Endodermal cell (in vitro differentiated cells): ENCODE measurements around the gene TEX101. TPM values are rescaled to one million over a fixed set of nuclear protein-coding genes. Genes with fewer than 3 reads are reported as not detected.
"Not testable (repeated sequence)": the region's sequence is repeated elsewhere in the genome, so short reads cannot be mapped to it uniquely, and the experiment has no call there.

Experiments used
- DNase-seq: peaks from one replicate; pipeline ENCODE4 v3.0.0-alpha.2; 2017
- H3K27ac ChIP-seq: 2 replicates; pipeline ENCODE4 v1.5.1; 2013; ENCODE audit warnings: mild to moderate bottlenecking, low read depth, low read length, moderate library complexity
- H3K27me3 ChIP-seq: 2 replicates; pipeline ENCODE4 v1.6.1; 2013; ENCODE audit warnings: mild to moderate bottlenecking, low read length, moderate library complexity; ENCODE audit not compliant: insufficient read depth, control insufficient read depth, poor library complexity, severe bottlenecking
- H3K36me3 ChIP-seq: 2 replicates; pipeline ENCODE4 v1.7.0; 2013; ENCODE audit warnings: mild to moderate bottlenecking, low read length, moderate library complexity; ENCODE audit not compliant: control insufficient read depth, insufficient read depth
- H3K4me1 ChIP-seq: one replicate; pipeline ENCODE4 v1.7.0; 2013; ENCODE audit warnings: low read length; ENCODE audit not compliant: control insufficient read depth, insufficient read depth
- H3K4me3 ChIP-seq: 2 replicates; pipeline ENCODE4 v1.5.1; 2013; ENCODE audit warnings: mild to moderate bottlenecking, low read length, moderate library complexity
- H3K9ac ChIP-seq: 2 replicates; pipeline ENCODE4 v1.6.1; 2013; ENCODE audit warnings: mild to moderate bottlenecking, low read length, moderate library complexity; ENCODE audit not compliant: poor library complexity, severe bottlenecking; ENCODE audit errors: extremely low read depth
- H3K9me3 ChIP-seq: 2 replicates; pipeline ENCODE4 v1.6.1; 2013; ENCODE audit warnings: mild to moderate bottlenecking, low read length, moderate library complexity; ENCODE audit not compliant: control insufficient read depth
- H3K27ac Mint-ChIP-seq: 2 replicates; pipeline ENCODE4 v1.8.0; 2020; ENCODE audit warnings: mixed read lengths
- H3K27me3 Mint-ChIP-seq: 2 replicates; pipeline ENCODE4 v1.8.0; 2021; ENCODE audit warnings: mild to moderate bottlenecking, mixed read lengths; ENCODE audit not compliant: insufficient read depth
- H3K36me3 Mint-ChIP-seq: 2 replicates; pipeline ENCODE4 v1.8.0; 2020; ENCODE audit warnings: low read depth, mixed read lengths
- H3K4me1 Mint-ChIP-seq: 2 replicates; pipeline ENCODE4 v1.8.0; 2020; ENCODE audit warnings: mixed read lengths
- H3K4me3 Mint-ChIP-seq: 2 replicates; pipeline ENCODE4 v1.8.0; 2020; ENCODE audit warnings: mild to moderate bottlenecking, moderate library complexity, mixed read lengths
- H3K9me3 Mint-ChIP-seq: 2 replicates; pipeline ENCODE4 v1.8.0; 2020; ENCODE audit warnings: mild to moderate bottlenecking, mixed read lengths
- CTCF ChIP-seq: fragments of 200-600 bp; sonication (generic); conservative IDR thresholded peaks from 2 replicates; pipeline ENCODE4 v1.5.0; 2021; ENCODE audit warnings: antibody characterized with exemption, mild to moderate bottlenecking
- WGBS, 2 experiments: methylation state at CpG; one replicate each; pipeline versions ENCODE4 v1.1.5 to v1.1.7; 2013; ENCODE audit warnings: missing lambda C conversion rate in 2 of 2, mixed read lengths in 1 of 2; ENCODE audit not compliant: insufficient coverage in 1 of 2, insufficient read length in 1 of 2; 5-methylcytosine and 5-hydroxymethylcytosine counted together
- long read RNA-seq, 4 experiments: library from polyadenylated mRNA in 2 of 4; library from RNA in 1 of 4; library from capped mRNA in 1 of 4; stranded (forward) in 3 of 4; unstranded in 1 of 4; transcript quantifications; one replicate each; pipeline ENCODE4 v2.0.0, GENCODE V29; 2020 to 2021; ENCODE audit warnings: inconsistent platforms in 1 of 4
- polyA plus RNA-seq, 2 experiments: library from polyadenylated mRNA; stranded (reverse); fragments of 50-300 nt; gene quantifications; one replicate each; pipeline ENCODE4 v1.2.3, GENCODE V29; 2013
- total RNA-seq, 2 donors: library from RNA; stranded (reverse); fragmentation: NEBNext Ultra II Directional in 1 of 2; extraction: Animal tissue kit (Norgen Biotek cat#: 25700) in 1 of 2; gene quantifications; 2 replicates in 1 of 2; 3 replicates in 1 of 2; pipeline ENCODE4 v1.2.1, GENCODE V29; 2021

TEX101 gene
- under 1 TPM in 1 of 2 donors, not detected in 1; 0.59 TPM for total RNA-seq
- polyA plus RNA-seq (2013, experiment 1 of 2): not detected
- polyA plus RNA-seq (2013, experiment 2 of 2): not detected
- long read RNA-seq, experiment 1: 0 reads
- long read RNA-seq, experiment 2: 0 reads
- long read RNA-seq, experiment 3, partial matches to known transcripts: 1 of 2 reads
- long read RNA-seq, experiment 3, other reads (novel, unspliced or antisense): 1 of 2 reads
- long read RNA-seq, experiment 4: 0 reads

GRCh38 chr19:43414554-43414953 is at the start of gene TEX101:
Gene TEX101, plus strand, starts transcription at chr19:43414890. Its CDS starts 1,030 bp downstream, at chr19:43415920.
- Histone ChIP-seq H3K4me1 (no peaks in the 10 kb centered on the region), H3K9ac (no peak within 1 kb of the TSS), H3K27me3 (no peaks in the 10 kb centered on the region), H3K36me3 (no peaks in the 10 kb centered on the region), H3K4me3 (no peak within 1 kb of the TSS), H3K9me3 (peaks cover 22% of the 10 kb centered on the region), H3K27ac (no peak within 1 kb of the TSS)
- peaks cover 2% of the 10 kb centered on the region for H3K36me3 Mint-ChIP-seq
- no peak for TF ChIP-seq CTCF
- 94 to 95% methylated on average over 21 of the region's 21 CpGs for WGBS, 2 experiments
- peaks cover under 1% of the 10 kb centered on the region for H3K27me3 Mint-ChIP-seq
- no peak within 1 kb of the TSS for H3K27ac Mint-ChIP-seq
- no peak for DNase-seq
- no peaks in the 10 kb centered on the region for H3K4me1 Mint-ChIP-seq
- H3K4me3 Mint-ChIP-seq: no peak within 1 kb of the TSS
- peaks cover 52% of the 10 kb centered on the region for H3K9me3 Mint-ChIP-seq

- not testable (repeated sequence) for DNase-seq, H3K4me1 ChIP-seq, H3K4me1 Mint-ChIP-seq, H3K36me3 Mint-ChIP-seq, H3K27me3 Mint-ChIP-seq, H3K9me3 ChIP-seq, H3K4me3 Mint-ChIP-seq, H3K4me3 ChIP-seq, H3K27ac ChIP-seq, H3K36me3 ChIP-seq, H3K9ac ChIP-seq, H3K27ac Mint-ChIP-seq, H3K27me3 ChIP-seq
- WGBS, 2 experiments: 89 to 95% methylated on average over 5 of the region's 9 CpGs
- H3K9me3 Mint-ChIP-seq: peaks cover 31% of the 10 kb centered on the region
Measured at GRCh38 chr19:43365677-43366076, 49.0 kb upstream of the TEX101 start.

- no peak overlapping the region for H3K4me3 Mint-ChIP-seq
- TF ChIP-seq CTCF: no peak
- H3K4me1 Mint-ChIP-seq: no peaks in the 10 kb centered on the region
- no peaks in the 10 kb centered on the region for H3K4me1 ChIP-seq
- H3K36me3 Mint-ChIP-seq: no peaks in the 10 kb centered on the region
- peaks cover 4% of the 10 kb centered on the region for H3K27me3 Mint-ChIP-seq
- no peak overlapping the region for H3K9ac ChIP-seq
- 80 to 88% methylated on average over 2 of the region's 2 CpGs for WGBS, 2 experiments
- H3K27ac Mint-ChIP-seq: no peak overlapping the region
- H3K27ac ChIP-seq: no peak overlapping the region
- H3K27me3 ChIP-seq: no peaks in the 10 kb centered on the region
- no peak for DNase-seq
- H3K36me3 ChIP-seq: no peaks in the 10 kb centered on the region
- H3K4me3 ChIP-seq: no peak overlapping the region
- H3K9me3 Mint-ChIP-seq: peaks cover 35% of the 10 kb centered on the region
- H3K9me3 ChIP-seq: no peaks in the 10 kb centered on the region
Measured at GRCh38 chr19:43367822-43368221, 46.9 kb upstream of the TEX101 start.

- WGBS, 2 experiments: 78 to 94% methylated on average over 4 to 5 of the region's 9 CpGs
- H3K9ac ChIP-seq, H3K4me1 Mint-ChIP-seq, H3K4me3 Mint-ChIP-seq, H3K27ac Mint-ChIP-seq, H3K4me3 ChIP-seq, H3K4me1 ChIP-seq, H3K27ac ChIP-seq, H3K27me3 Mint-ChIP-seq, H3K36me3 ChIP-seq, H3K9me3 ChIP-seq, H3K27me3 ChIP-seq, H3K36me3 Mint-ChIP-seq: not testable (repeated sequence)
- peak; percentile 51 for DNase-seq
- peaks cover 32% of the 10 kb centered on the region for H3K9me3 Mint-ChIP-seq
Measured at GRCh38 chr19:43368897-43369296, 45.8 kb upstream of the TEX101 start.
